Measurements from ENCODE around the gene MEPCE.

The MEPCE gene

DNA sequence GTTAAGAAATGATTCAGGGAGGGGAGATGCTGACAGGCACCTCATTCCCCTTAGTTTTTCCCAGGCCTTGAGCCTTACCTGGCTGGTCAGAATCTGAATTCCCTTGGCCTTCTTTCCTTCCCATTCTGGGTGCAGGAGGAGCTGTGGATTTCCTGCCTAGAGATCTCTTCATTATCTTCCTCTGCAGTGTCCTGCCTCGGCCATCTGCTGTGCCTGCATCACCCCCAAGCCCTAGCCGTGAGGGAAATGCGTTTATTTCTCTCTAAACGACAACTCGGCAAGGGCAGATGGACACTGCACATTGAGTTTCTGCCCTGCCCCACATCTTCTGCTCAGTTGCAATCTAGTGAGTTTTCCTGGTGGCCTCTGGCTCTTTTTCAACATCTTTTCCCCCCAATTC is 27.8 kb upstream of the MEPCE start:
- in situ Hi-C loops (cut with HindIII; ENCODE audit: low pct_ligation_motif_present, low pct_unique_long_range_greater_than_20kb, low sequenced_read_pairs): no loop called here
- DNase-seq: no peak

GRCh38 chr7:100402241-100402640 is 27.4 kb upstream of the MEPCE start:
- no peak for DNase-seq
- in situ Hi-C loops (cut with HindIII; ENCODE audit: low pct_ligation_motif_present, low pct_unique_long_range_greater_than_20kb, low sequenced_read_pairs): no loop called here

DNA sequence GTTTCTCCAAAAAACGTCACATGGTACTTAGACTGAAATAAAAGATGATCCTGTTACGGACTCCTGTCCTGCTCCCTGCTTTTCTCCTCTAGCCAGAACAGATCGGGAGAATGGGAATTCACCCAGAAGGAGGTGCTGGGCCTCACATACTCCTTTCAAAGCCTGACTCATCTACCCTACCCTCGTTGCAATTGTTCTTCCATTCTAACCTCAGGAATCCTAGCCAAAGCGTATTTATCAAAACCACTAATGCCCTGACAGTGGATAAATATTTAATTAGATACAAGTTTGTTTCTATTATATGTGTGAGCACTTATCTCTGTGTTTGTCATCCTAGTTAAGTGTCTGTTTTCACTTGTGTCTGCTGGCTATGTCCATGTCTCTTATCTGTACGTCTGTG is 22.9 kb upstream of the MEPCE start:
- no peak for DNase-seq
- in situ Hi-C loops (cut with HindIII; ENCODE audit: low pct_ligation_motif_present, low pct_unique_long_range_greater_than_20kb, low sequenced_read_pairs): no loop called here

GRCh38 chr7:100407285-100408180 is 22.1 kb upstream of the MEPCE start:
- DNase-seq: peak; percentile 87
- in situ Hi-C loops (cut with HindIII; ENCODE audit: low pct_ligation_motif_present, low pct_unique_long_range_greater_than_20kb, low sequenced_read_pairs): no loop called here

DNA sequence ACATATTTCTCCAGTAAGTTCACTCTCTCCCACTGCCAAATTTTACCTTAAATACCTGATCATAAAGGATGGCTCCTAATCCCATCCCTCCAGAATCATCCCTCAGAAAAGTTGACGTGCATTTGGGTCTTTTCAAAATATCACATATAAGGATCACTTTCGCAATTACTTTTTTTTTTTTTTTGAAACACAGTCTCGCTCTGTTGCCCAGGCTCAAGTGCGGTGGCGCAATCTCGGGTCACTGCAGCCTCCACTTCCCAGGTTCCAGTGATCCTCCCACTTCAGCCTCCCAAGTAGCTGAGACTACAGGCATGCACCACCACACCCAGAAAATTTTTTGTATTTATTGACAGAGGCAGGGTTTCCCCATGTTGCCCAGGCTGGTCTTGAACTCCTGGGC is 18.5 kb upstream of the MEPCE start:
- in situ Hi-C loops (cut with HindIII; ENCODE audit: low pct_ligation_motif_present, low pct_unique_long_range_greater_than_20kb, low sequenced_read_pairs): no loop called here
- no peak for DNase-seq

DNA sequence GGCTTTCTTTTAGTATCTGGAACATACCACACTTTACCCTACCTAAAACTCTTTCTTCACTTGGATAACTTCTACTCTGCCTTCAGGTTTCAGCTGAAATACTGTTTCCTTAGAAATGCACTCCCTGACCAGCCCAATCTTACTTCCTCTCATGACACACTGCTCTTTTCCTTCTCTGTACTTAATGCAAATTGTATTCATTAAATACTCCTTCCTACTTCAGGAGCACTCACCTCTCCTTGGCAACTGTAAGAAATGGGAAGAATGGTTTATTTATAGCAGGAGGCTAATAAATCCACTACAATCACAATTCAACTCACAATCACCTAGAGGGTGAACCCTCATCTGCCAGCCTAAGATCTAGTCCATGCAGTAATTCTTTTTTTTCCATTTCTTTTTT is 16.3 kb upstream of the MEPCE start:
- DNase-seq: no peak

DNA sequence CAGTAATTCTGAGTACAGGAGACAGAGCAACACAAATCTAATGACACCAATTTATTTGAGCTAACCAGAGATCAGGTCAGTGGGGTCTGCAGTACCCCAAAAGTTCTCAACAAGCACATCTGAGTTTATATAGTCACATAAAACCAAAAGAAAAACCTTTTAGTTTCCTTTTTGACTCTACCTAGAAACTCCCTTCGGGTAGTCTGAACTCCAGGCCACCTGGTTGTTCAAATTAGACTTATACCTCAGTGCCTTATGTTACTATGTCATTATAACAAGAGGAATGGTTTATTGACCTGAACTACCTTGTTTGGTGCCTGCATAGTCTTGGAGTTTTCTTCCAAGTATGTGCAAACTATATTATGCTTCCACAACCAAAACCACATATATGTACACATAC is 15.7 kb upstream of the MEPCE start:
- in situ Hi-C loops (cut with HindIII; ENCODE audit: low pct_ligation_motif_present, low pct_unique_long_range_greater_than_20kb, low sequenced_read_pairs): no loop called here
- DNase-seq: no peak

More for the DNA sequence above, 16.3 kb upstream of the MEPCE start:
- in situ Hi-C loops (cut with HindIII; ENCODE audit: low pct_ligation_motif_present, low pct_unique_long_range_greater_than_20kb, low sequenced_read_pairs): no loop called here

DNA sequence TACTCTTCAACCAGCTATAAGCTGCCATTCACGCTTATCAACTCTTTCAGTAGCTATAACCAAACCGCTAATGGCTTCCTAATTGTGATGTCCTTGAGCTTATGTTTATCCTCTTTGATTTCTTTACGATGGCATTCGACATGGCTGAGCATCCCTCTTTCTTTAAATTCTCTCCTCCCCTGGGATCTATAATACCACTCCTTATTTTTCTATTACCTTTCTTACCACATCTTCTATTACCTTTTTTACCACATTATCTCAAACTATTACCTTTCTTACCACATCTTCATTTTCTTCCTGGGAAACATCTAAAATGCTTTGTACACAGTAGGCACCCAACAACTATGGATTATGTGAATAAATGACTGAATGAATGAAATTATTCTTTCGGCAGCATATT is 14.2 kb upstream of the MEPCE start:
- in situ Hi-C loops (cut with HindIII; ENCODE audit: low pct_ligation_motif_present, low pct_unique_long_range_greater_than_20kb, low sequenced_read_pairs): no loop called here
- DNase-seq: no peak

DNA sequence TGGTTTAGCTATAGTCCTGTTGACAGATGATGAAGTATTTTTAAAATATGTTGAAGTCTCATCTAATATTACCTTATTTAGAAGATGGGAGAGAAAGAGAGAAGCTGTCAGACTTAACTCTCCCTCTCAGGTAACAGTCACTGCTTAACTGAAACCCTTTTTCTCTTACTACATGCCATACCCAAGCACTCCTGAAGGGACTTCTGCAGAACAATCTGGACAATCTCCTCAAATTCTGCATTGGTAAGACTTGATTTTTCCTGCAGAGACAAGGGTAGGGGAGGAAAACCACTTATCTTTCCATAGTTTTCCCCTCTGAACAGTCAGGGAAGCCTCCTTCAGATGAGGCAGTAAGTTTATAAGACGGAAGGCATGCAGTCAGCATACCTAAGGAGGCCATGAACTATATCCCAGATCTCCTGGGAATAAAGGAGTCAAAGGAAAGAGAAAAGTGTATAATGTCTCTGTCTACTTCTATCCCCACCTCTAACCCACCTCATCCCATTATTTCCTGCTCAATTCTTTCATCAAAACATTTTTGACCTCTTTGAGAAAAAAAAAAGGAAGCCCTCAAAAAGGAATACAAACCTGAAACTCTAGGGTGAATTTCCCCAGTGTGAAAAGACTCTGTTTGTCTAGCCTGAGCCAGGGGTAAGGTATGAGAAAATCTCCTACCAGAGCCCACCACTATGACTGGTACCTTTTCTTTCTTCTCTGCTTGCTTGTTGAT is 10.5 kb upstream of the MEPCE start:
- no peak for DNase-seq
- in situ Hi-C loops (cut with HindIII; ENCODE audit: low pct_ligation_motif_present, low pct_unique_long_range_greater_than_20kb, low sequenced_read_pairs): no loop called here

- no peak for DNase-seq
- in situ Hi-C loops (cut with HindIII; ENCODE audit: low pct_ligation_motif_present, low pct_unique_long_range_greater_than_20kb, low sequenced_read_pairs): no loop called here
These were observed 9.9 kb upstream of the MEPCE start for GRCh38 chr7:100419660-100420226.

GRCh38 chr7:100423315-100423714 is 6.3 kb upstream of the MEPCE start:
- in situ Hi-C loops (cut with HindIII; ENCODE audit: low pct_ligation_motif_present, low pct_unique_long_range_greater_than_20kb, low sequenced_read_pairs): no loop called here
- DNase-seq: no peak

- DNase-seq: no peak
- in situ Hi-C loops (cut with HindIII; ENCODE audit: low pct_ligation_motif_present, low pct_unique_long_range_greater_than_20kb, low sequenced_read_pairs): no loop called here
These were observed 4.3 kb upstream of the MEPCE start for GRCh38 chr7:100425347-100425746.

DNA sequence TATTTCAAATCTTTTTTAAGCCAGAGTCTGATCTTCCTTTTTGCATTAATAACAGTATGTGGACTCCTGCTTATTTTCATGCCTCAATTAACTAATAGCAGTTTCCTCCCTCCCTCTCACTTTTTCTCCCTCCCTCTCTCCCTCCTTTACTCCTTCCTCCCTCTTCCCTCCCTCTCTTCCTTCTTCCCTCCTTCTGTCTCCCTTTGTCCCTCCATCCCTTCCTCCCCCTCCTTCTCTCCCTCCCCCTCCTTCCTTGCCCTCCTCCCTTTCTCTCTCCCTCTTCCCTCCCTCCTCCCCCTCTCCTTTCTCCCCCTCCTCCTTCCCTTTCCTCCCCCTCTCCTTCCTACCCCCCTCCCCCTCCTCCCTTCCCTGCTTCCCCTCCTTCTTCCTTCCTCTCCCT is 3.1 kb upstream of the MEPCE start:
- DNase-seq: no peak
- in situ Hi-C loops (cut with HindIII; ENCODE audit: low pct_ligation_motif_present, low pct_unique_long_range_greater_than_20kb, low sequenced_read_pairs): no loop called here

- in situ Hi-C loops (cut with HindIII; ENCODE audit: low pct_ligation_motif_present, low pct_unique_long_range_greater_than_20kb, low sequenced_read_pairs): no loop called here
- no peak for DNase-seq
These were observed 1.9 kb upstream of the MEPCE start for GRCh38 chr7:100427762-100428198.

GRCh38 chr7:100428199-100428966 is 1.2 kb upstream of the MEPCE start, which contains the start of gene ZCWPW1:
Gene ZCWPW1, minus strand, starts transcription at chr7:100428703. Its CDS starts 8,054 bp downstream, at chr7:100420649.
- in situ Hi-C loops (cut with HindIII; ENCODE audit: low pct_ligation_motif_present, low pct_unique_long_range_greater_than_20kb, low sequenced_read_pairs): no loop called here
- peak; percentile 99 for DNase-seq

GRCh38 chr7:100428967-100429636 is 529 bp upstream of the MEPCE start:
- in situ Hi-C loops (cut with HindIII; ENCODE audit: low pct_ligation_motif_present, low pct_unique_long_range_greater_than_20kb, low sequenced_read_pairs): no loop called here
- peak; percentile 100 for DNase-seq

DNA sequence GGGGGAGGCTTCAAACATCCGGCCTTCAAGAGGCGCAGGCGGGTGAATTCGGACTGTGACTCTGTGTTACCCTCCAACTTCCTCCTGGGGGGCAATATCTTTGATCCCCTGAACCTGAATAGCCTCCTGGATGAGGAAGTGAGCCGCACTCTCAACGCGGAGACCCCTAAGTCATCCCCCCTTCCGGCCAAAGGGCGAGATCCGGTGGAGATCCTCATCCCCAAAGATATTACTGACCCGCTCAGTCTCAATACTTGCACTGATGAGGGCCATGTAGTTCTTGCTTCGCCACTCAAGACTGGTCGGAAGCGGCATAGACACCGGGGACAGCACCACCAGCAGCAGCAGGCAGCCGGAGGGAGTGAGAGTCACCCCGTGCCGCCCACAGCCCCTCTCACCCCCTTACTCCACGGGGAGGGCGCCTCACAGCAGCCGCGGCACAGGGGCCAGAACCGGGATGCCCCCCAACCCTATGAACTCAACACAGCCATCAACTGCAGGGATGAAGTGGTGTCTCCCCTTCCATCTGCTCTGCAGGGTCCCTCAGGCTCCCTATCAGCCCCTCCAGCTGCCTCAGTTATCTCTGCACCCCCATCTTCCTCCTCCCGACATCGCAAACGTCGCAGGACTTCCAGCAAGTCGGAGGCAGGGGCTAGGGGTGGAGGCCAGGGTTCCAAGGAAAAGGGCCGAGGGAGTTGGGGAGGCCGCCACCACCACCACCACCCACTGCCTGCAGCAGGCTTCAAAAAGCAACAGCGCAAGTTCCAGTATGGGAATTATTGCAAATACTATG is 1.1 kb downstream of the MEPCE start:
- no peak for DNase-seq
- in situ Hi-C loops (cut with HindIII; ENCODE audit: low pct_ligation_motif_present, low pct_unique_long_range_greater_than_20kb, low sequenced_read_pairs): no loop called here

Measured in ACHN (cell line).